Activated CD4-positive, alpha-beta memory T cell treated with anti-CD3 and anti-CD28 coated beads for 36 hours (primary cell): ENCODE measurements around the gene SELENON. TPM values are rescaled to one million over a fixed set of nuclear protein-coding genes. Genes with fewer than 3 reads are reported as not detected.
A peak's percentile ranks its signal among the peaks of the same experiment; 100 is the strongest.

Source experiments
- CTCF ChIA-PET: fragments of 350-600 bp; sonication (Branson Sonifier 250); formaldehyde crosslinking; loops from one replicate; lab custom pipeline; 2021; ENCODE audit warnings: antibody characterized with exemption, inconsistent platforms; lab: Charles Lee
- POLR2A ChIA-PET: fragments of 350-600 bp; sonication (Branson Sonifier 250); formaldehyde crosslinking; loops from one replicate; lab custom pipeline; 2021; ENCODE audit warnings: antibody characterized with exemption; lab: Charles Lee
- DNase-seq: peaks from one replicate; pipeline ENCODE4 v3.0.0-alpha.2; 2020
- H3K27ac Mint-ChIP-seq: one replicate; pipeline ENCODE4 v1.8.0; 2021; ENCODE audit warnings: mixed read lengths
- H3K27me3 Mint-ChIP-seq: one replicate; pipeline ENCODE4 v1.8.0; 2021; ENCODE audit warnings: mixed read lengths
- H3K36me3 Mint-ChIP-seq: one replicate; pipeline ENCODE4 v1.8.0; 2021; ENCODE audit warnings: mixed read lengths
- H3K4me1 Mint-ChIP-seq: one replicate; pipeline ENCODE4 v1.8.0; 2021; ENCODE audit warnings: low read depth, mixed read lengths
- H3K4me3 Mint-ChIP-seq: one replicate; pipeline ENCODE4 v1.8.0; 2021; ENCODE audit warnings: mild to moderate bottlenecking, mixed read lengths
- H3K9me3 Mint-ChIP-seq: one replicate; pipeline ENCODE4 v1.8.0; 2021; ENCODE audit warnings: mixed read lengths
- intact Hi-C: fragments of 100-400 bp; cut with micrococcal nuclease; formaldehyde crosslinking; loops from one replicate; pipeline ENCODE4 v1.15.1; 2023
- total RNA-seq, 2 experiments: library from RNA; stranded (reverse); gene quantifications; one replicate each; pipeline ENCODE4 v1.2.3, GENCODE V29; 2021

The SELENON gene
- total RNA-seq, 2 experiments from 2014 or later, result 26.8 to 26.9 TPM

- CTCF ChIA-PET, result interaction anchor here (0.8 to 3.2 kb wide), 5 partner anchors 115 to 199 kb away, joined by 3 to 19 read pairs (median 3); partner anchors contain the start of gene PAFAH2
- POLR2A ChIA-PET, result interaction anchor here (1.4 kb wide), 1 partner anchor 13 kb away, joined by 5 read pairs; the partner anchor contains the start of gene MTFR1L
- H3K27ac Mint-ChIP-seq, result no peak overlapping the region
- H3K27me3 Mint-ChIP-seq, result no peaks in the 10 kb centered on the region
- H3K36me3 Mint-ChIP-seq, result peaks cover 11% of the 10 kb centered on the region
- H3K9me3 Mint-ChIP-seq, result no peaks in the 10 kb centered on the region
- intact Hi-C loops, result no loop called here
- no peak overlapping the region for H3K4me3 Mint-ChIP-seq
- no peak for DNase-seq
- H3K4me1 Mint-ChIP-seq, result peaks cover 20% of the 10 kb centered on the region
These were observed 7.7 kb downstream of the SELENON start for GRCh38 chr1:25807480-25808390.

- Mint-ChIP-seq H3K4me3 (no peak overlapping the region), H3K27me3 (no peaks in the 10 kb centered on the region), H3K27ac (no peak overlapping the region), H3K4me1 (peaks cover 14% of the 10 kb centered on the region), H3K36me3 (peaks cover 11% of the 10 kb centered on the region), H3K9me3 (no peaks in the 10 kb centered on the region)
- DNase-seq, result no peak
- CTCF ChIA-PET, result interaction anchor here (0.7 to 3.6 kb wide), 10 partner anchors 8 to 568 kb away, joined by 3 to 19 read pairs (median 8); partner anchors contain the start of genes PAFAH2 and SELENON
- intact Hi-C loops, result no loop called here
- POLR2A ChIA-PET, result interaction anchor here (1.4 kb wide), 1 partner anchor 12 kb away, joined by 5 read pairs; the partner anchor contains the start of gene MTFR1L
These were observed 8.7 kb downstream of the SELENON start for GRCh38 chr1:25808481-25809244.

- no peaks in the 10 kb centered on the region for H3K9me3 Mint-ChIP-seq
- intact Hi-C loops, result no loop called here
- ChIA-PET CTCF (interaction anchor here (0.7 to 3.6 kb wide), 11 partner anchors 9 to 569 kb away, joined by 3 to 19 read pairs (median 6); partner anchors contain the start of genes MTFR1L and SELENON), POLR2A (no interaction called here)
- no peak for DNase-seq
- peaks cover 8% of the 10 kb centered on the region for H3K4me1 Mint-ChIP-seq
- H3K27ac Mint-ChIP-seq, result no peak overlapping the region
- H3K27me3 Mint-ChIP-seq, result no peaks in the 10 kb centered on the region
- peaks cover 9% of the 10 kb centered on the region for H3K36me3 Mint-ChIP-seq
- H3K4me3 Mint-ChIP-seq, result no peak overlapping the region
These were observed 9.4 kb downstream of the SELENON start for GRCh38 chr1:25809283-25809926.

GRCh38 chr1:25809929-25810328 lies 9.9 kb downstream of the SELENON start:
- Mint-ChIP-seq H3K4me3 (no peak overlapping the region), H3K36me3 (peaks cover 9% of the 10 kb centered on the region), H3K27ac (no peak overlapping the region), H3K9me3 (no peaks in the 10 kb centered on the region), H3K4me1 (peaks cover 3% of the 10 kb centered on the region), H3K27me3 (no peaks in the 10 kb centered on the region)
- ChIA-PET CTCF (interaction anchor here (0.7 to 3.6 kb wide), 11 partner anchors 9 to 305 kb away, joined by 3 to 19 read pairs (median 4); partner anchors contain the start of genes MTFR1L and SELENON), POLR2A (no interaction called here)
- intact Hi-C loops, result loop anchor here (5.0 kb wide), 1 partner anchor 308 kb away; no protein-coding TSS in a partner anchor
- no peak for DNase-seq

- H3K27me3 Mint-ChIP-seq, result no peaks in the 10 kb centered on the region
- no peak overlapping the region for H3K4me3 Mint-ChIP-seq
- intact Hi-C loops, result loop anchor here (5.0 kb wide), 1 partner anchor 308 kb away; no protein-coding TSS in a partner anchor
- POLR2A ChIA-PET, result no interaction called here
- peak; percentile 85 for DNase-seq
- H3K4me1 Mint-ChIP-seq, result peaks cover 2% of the 10 kb centered on the region
- CTCF ChIA-PET, result interaction anchor here (0.8 to 3.6 kb wide), 12 partner anchors 10 to 364 kb away, joined by 3 to 19 read pairs (median 5); partner anchors contain the start of gene SELENON
- no peak overlapping the region for H3K27ac Mint-ChIP-seq
- no peaks in the 10 kb centered on the region for H3K9me3 Mint-ChIP-seq
- H3K36me3 Mint-ChIP-seq, result peaks cover 9% of the 10 kb centered on the region
These were observed 10.6 kb downstream of the SELENON start for GRCh38 chr1:25810341-25811299.

- POLR2A ChIA-PET, result no interaction called here
These were observed 11.5 kb downstream of the SELENON start for GRCh38 chr1:25811384-25812082.

GRCh38 chr1:25813071-25813733 lies 13.2 kb downstream of the SELENON start:
- CTCF ChIA-PET, result interaction anchor here (1.0 kb wide), 1 partner anchor 309 kb away, joined by 4 read pairs; no protein-coding TSS in a partner anchor
- DNase-seq, result no peak
- no peak overlapping the region for H3K27ac Mint-ChIP-seq
- H3K36me3 Mint-ChIP-seq, result peaks cover 3% of the 10 kb centered on the region
- no peak overlapping the region for H3K4me3 Mint-ChIP-seq
- intact Hi-C loops, result loop anchor here (5.0 kb wide), 1 partner anchor 311 kb away; no protein-coding TSS in a partner anchor
- H3K27me3 Mint-ChIP-seq, result no peaks in the 10 kb centered on the region
- POLR2A ChIA-PET, result no interaction called here
- H3K4me1 Mint-ChIP-seq, result peaks cover 5% of the 10 kb centered on the region
- H3K9me3 Mint-ChIP-seq, result no peaks in the 10 kb centered on the region

More at GRCh38 chr1:25811384-25812082, 11.5 kb downstream of the SELENON start:
- Mint-ChIP-seq H3K4me1 (no peaks in the 10 kb centered on the region), H3K4me3 (no peak overlapping the region), H3K36me3 (peaks cover 3% of the 10 kb centered on the region), H3K9me3 (no peaks in the 10 kb centered on the region), H3K27me3 (no peaks in the 10 kb centered on the region), H3K27ac (no peak overlapping the region)
- no peak for DNase-seq
- intact Hi-C loops, result loop anchor here (5.0 kb wide), 1 partner anchor 309 kb away; no protein-coding TSS in a partner anchor
- CTCF ChIA-PET, result interaction anchor here (1.0 to 3.6 kb wide), 9 partner anchors 11 to 365 kb away, joined by 3 to 19 read pairs (median 6); partner anchors contain the start of gene SELENON

GRCh38 chr1:25813734-25814471 lies 13.9 kb downstream of the SELENON start:
- Mint-ChIP-seq H3K9me3 (no peaks in the 10 kb centered on the region), H3K4me3 (no peak overlapping the region), H3K27me3 (no peaks in the 10 kb centered on the region), H3K36me3 (peaks cover 3% of the 10 kb centered on the region), H3K4me1 (peaks cover 12% of the 10 kb centered on the region), H3K27ac (no peak overlapping the region)
- ChIA-PET CTCF (interaction anchor here (0.6 to 1.0 kb wide), 3 partner anchors 11 to 310 kb away, joined by 3 to 4 read pairs (median 3); no protein-coding TSS in a partner anchor), POLR2A (no interaction called here)
- DNase-seq, result no peak
- intact Hi-C loops, result loop anchor here (5.0 kb wide), 1 partner anchor 312 kb away; no protein-coding TSS in a partner anchor

- Mint-ChIP-seq H3K4me1 (peaks cover 16% of the 10 kb centered on the region), H3K4me3 (no peak overlapping the region), H3K27ac (no peak overlapping the region), H3K36me3 (no peaks in the 10 kb centered on the region), H3K27me3 (no peaks in the 10 kb centered on the region), H3K9me3 (no peaks in the 10 kb centered on the region)
- DNase-seq, result no peak
- ChIA-PET POLR2A (no interaction called here), CTCF (interaction anchor here (0.6 to 1.2 kb wide), 4 partner anchors 11 to 327 kb away, joined by 3 read pairs; partner anchors contain the start of gene LDLRAP1)
- intact Hi-C loops, result loop anchor here (5.0 kb wide), 1 partner anchor 312 kb away; no protein-coding TSS in a partner anchor
These were observed 14.6 kb downstream of the SELENON start for GRCh38 chr1:25814549-25815087.
